ENCODE data around the gene LRRC8E.
"Not testable (repeated sequence)": the region's sequence is repeated elsewhere in the genome, so short reads cannot be mapped to it uniquely, and the experiment has no call there.

The LRRC8E gene

DNA sequence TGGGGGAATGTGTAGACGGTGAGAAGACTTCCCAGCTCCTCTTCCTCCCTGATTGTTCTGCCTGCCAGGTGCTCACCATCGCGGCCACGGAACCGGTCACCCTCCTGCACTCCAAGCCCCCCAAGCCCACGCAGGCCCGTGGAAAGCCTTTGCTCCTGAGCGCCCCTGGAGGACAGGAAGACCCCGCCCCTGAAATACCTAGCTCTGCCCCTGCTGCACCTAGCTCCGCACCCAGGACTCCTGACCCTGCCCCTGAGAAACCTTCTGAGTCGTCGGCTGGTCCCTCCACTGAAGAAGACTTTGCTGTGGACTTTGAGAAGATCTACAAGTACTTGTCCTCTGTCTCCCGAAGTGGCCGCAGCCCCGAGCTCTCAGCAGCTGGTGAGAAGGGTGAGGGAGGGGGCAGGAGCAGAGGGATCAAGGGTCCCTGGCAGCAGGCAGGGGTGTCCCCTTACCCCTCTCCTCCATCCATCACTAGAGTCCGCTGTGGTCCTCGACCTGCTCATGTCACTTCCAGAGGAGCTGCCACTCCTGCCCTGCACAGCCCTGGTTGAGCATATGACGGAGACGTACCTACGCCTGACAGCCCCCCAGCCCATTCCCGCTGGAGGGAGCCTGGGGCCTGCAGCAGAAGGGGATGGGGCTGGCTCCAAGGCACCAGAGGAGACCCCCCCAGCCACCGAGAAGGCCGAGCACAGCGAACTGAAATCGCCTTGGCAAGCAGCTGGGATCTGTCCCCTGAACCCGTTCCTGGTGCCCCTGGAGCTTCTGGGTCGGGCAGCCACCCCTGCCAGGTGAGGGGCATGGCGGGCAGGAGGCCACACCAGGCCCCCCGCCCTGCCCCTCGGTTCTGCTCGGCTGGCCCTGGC, 33.9 kb downstream of the LRRC8E start:
- no peak for DNase-seq

DNA sequence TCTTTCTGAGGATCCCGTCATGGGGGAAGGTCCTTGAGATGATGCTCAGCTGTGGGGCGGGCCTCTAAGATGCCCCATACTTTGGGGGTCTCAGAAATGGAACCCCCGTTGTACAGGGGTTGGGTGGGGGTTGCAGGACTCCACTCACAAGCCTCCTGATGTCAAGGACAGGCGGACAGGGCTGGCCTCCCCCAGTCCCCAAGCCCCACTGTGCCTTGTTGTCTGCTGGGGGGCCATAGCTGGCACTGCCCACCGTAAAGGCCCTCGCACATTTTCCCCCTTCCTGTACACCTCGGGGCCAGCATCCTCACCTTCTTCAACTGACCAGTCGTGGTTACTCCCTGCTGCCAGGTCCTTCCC, 34.5 kb downstream of the LRRC8E start:
- DNase-seq = no peak

DNA sequence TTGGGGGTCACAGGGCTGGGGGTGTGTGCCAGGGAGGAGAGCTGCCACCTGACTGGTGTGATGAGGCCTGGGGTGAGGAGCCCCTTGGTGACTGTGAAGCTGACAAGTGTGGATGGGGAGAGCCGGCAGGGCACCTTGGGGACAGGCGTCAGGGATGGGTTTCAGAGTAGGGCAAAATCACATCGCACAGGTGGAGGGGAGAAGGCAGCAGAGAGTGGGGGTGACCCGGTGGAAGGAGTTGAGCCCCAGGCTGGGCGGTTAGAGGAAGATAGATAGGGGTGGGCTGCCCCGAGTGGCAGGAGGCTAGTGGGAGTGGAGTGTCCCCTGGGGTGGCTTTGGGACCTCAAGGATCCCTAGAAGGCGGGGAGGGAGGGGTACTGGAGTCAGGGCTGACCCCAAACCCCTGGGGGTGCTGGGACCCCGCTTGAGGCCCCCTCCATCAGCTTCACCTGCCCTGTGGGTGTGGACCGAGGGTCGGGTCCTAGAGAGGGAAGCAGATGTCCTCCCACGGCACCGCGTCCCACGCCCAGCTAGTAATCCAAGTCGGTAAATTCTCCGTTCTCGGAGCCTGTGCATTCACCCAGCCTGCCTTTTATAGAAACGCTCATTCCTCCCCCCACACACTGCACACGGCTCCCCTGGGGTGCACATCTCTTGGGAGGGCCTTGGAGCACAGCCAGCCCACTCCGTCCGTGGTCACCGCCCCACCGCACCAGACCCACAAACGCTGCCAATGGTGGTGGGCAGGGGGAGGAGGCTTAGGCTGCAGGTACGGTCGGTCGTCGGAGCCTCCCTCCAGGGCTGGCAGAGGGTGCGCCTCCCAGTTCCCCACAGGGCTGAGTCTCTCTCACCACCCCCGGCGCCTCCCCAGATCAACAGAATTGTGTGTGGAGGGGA, 35.2 kb downstream of the LRRC8E start:
- DNase-seq = no peak

DNA sequence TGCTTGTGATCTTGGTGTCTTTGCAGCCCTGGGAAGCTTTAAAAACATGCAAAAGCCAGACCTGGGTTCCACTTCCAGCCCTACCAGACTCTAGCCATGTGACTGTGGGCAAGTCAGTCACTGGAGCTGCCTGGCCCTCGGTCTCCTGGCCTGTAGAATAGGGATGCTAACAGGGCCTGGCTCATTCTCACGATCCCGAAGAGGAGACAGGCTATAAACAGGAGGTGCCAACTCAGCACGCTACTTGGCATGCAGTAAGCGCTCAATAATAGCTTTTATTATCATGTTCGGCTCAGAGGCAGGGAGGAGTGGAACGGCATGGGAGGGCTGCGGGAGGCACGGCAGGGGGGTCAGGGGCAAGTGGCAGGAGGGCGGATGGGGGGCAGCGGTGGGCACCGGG, 35.9 kb downstream of the LRRC8E start:
- DNase-seq = no peak

DNA sequence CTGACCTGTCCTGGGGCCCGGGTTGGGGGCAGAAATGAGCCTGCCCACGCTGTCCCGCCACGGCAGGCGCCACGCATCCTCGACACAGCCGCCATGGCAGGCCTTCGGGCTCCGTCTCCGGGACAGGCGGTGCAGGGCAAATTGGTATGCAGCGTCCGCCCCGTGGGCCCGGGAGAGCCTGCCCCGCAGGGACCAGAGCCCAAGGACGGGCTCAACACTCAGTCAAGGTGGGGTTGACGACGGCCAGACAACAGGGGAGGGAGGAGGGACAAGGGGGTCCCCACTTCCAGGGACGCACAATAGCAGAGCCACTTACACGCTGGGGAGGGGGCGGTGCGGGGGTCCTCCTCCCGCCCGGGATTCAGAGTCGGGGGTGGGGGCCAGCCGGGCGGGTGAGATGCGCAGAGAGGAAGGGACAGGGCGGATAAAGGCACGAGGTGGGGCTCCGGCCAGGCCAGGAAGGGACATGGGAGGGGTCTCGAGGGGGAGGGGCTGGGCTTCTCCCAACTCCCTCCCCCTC, 36.4 kb downstream of the LRRC8E start:
- DNase-seq = no peak

DNA sequence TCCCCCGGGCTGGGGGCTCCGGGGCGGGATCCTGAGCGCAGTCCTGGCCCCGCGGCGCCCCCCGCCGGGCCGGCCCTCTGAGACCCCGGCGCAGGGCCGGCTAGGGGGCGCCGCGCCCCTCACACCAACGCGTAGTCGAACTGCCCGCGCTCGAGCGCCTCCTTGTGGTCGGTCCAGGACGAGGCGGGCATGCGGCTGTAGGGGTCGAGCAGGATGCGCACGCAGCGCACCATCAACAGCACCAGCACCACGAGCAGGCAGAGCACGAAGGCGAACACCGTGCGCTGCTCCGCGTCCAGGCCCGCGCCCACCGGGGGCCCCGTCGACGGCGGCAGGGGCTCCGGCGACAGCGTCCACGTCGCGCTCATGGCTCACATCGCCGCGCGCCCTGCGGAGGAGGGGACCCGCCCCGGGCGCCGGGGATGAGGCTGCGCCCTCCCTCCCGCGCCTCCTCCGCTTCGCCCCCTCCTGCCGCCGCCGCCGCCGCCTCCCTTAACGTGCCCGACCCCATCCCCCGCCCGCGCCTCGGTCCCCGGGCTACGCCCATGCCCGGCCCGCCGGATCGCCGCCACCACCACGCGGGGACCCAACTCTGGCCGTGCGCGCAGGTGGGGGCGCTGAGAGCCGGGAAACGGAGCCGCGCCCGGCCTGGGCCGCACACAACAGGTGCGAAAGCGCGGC, 37.0 kb downstream of the LRRC8E start:
- peak; percentile 97 for DNase-seq

DNA sequence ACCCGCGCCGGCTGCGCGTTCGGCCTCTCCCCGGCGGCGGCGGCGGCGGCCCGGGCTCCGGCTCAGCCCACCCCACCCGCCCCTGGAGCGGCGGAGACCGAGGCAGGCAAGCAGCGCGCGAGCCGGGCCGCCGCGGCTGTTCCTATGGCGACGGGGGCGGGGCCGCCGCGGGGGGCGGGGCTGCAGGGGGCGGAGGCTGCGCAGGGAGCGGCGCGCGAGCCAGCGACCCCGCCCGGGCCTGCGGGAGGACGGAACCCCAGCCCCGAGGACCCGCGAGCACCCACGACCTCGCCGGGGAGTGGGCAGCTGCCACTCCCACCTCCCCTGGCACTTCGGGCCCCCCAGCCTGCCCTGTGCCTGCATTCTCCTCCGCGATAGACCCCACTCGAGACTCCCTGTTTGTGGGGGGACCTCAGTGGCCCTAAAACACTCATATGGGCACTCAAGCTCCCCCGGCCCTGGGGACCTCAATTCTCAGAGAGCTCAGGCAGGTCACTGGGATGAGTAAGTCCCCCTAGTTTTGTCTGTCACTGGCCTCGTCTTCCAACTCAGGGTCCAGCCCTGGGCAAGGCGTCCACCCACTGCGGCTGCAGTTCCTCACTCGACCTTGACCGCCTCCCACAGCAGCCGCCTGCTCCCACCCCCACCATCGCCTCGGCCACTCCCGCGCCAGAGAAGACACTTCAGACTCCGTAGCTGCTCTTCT, 37.9 kb downstream of the LRRC8E start, which contains the start of gene CTXN1:
Gene CTXN1 (minus strand): TSS at position 115 of the 706 bp plus-strand sequence. CDS start 597 bp downstream, outside the sequence.
- DNase-seq = peak; percentile 88

DNA sequence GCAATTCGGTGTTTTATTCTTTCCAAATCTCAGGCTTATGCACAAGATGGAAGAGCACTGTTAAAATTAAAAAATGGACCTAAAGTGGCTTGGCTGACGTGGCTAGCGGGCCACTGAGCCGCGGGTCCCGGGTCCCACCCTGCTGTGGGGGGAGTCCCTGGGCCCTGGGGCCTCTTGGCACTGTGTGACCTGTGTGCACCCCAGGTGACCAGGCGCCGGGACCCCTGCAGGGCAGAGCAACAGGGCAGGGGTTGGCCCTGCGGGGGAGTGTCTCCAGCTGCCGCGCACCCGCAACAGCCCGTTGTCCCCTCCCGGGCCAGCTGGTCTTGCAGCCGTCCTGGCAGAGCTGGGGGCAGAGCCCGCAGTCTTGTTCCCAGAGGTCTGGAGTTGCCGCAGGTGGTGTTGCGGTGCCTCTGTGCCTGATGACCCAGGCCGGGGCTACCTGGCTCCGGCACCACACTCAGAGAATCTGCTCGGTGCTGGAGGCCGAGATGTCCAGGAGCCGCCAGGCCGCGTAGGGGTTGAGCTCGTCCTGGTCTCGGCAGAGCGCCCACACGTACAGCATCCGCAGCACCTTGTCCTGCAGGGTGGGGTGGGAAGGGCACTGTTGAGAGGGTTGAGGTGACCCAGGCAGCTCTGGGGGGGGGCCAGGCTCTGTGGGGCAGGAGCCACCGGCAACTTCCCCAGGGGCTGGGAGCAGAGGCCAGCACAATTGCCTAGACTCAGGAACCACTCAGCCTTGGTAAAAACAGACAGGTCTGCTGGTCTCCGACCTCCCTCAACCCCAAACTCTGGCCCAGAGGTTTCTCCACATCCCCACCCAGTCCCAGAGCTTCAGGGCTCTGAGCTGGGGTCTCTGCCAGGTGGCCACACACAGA, 38.7 kb downstream of the LRRC8E start:
- peak; percentile 9 for DNase-seq

DNA sequence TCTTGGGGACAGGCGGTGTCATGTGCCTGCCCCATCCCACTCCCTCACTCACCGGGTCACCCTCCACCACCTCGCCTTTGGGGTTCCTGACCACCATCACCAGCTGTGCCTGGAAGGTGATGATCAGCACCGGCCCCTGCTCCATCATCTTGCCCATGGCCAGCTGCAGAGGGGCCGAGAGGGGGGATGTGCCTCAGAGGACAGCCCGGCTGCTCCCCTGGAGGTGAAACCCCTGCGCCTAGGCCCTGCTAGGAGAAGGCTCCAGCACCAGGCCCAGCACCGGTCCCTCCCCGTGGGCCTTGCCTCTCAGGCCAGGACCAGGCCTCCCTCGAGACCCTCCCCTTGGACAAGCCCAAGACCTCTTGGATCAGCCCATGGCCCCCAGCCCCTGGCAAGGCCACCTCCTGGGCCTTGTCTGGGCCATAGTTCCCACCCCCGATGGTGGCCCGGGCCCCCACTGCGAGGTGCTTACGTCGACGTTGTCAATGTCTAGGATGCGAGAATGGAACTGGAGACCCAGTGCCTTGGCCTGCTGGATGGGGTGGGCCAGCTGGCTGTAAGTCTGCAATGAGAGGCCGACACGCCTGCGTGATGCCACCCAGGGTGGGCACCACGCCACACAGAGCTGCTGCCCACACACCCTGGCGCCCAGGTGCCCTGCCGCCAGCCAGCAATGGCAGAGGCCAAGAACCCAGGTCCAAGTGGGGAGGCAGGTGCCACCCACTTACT, 39.5 kb downstream of the LRRC8E start:
- no peak for DNase-seq

DNA sequence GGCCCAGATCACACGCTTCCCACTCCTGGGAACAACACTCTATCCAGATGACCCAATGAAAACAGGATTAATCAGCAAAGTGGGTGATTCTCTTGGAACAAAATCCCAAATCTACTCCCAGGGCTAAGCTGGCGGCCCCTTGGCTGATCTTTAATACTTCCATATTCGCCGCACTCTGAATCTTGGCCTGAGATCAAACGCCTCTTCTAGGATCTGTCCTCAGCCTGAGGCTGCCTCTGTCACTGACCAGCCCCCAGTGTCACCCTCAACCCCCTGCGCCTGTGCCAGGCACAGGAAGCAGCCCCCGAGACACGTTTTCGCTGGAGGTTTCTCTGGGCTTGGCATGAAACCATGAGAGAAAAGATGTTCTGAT, 40.0 kb downstream of the LRRC8E start:
- no peak for DNase-seq

DNA sequence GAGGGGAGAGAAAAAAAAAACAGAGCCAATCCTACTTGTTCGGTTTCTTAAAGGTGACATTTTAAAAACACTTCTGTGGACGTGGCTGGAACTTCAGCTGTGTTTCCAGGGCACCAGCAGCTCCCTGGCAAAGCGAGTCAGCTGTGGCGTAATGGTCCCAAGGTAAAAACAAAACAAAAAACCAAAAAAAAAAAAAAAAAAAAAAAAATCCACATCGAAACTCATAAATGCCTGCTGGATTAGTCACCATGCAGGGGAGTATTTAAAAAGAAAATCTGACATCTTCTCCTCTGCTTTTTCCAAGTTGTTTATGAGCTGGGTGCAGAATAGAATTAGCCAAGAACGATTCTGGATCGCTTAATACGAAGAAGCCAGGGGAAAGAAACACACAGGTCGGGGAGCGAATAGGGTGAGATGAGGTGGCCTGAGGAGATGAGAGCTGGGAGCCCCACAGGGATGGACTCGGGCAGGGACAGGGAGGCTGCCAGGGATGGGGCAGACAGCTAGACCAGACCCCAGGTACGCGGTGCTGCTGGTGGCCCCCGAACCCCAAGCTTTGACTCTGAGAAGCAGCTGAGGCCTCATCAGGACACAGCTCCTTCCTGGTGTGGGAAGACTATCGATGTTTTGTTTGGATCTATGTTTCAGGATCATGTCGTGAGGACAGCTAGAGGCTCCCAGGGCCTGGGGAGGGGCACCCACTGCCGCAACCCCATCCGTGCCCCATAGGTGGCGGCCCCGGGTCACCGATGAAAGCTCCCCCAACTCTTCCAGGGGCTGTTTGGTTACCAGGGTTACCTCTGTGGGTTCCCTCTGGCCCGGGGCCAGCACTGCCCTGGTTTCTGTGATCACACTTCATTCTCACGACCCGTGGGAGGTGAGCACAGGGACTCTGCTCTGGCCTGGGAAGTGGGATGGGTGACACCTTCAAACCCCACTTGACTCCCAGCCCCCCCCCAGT, 40.7 kb downstream of the LRRC8E start:
- peak; percentile 47 for DNase-seq

DNA sequence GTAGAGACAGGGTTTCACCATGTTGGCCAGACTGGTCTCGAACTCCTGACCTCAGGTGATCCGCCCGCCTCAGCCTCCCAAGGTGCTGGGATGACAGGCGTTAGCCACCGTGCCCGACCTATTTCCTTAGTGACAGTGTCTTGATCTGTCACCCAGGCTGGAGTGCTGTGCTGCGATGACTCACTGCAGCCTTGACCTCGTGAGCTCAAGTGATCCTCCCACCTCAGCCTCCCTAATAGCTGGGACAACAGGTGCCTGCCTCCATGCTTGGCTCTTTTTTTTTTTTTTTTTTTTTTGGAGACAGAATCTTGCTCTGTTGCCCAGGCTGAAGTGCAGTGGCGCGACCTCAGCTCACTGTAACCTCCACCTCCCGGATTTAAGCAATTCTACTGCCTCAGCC, 41.7 kb downstream of the LRRC8E start:
- not testable (repeated sequence) for DNase-seq

DNA sequence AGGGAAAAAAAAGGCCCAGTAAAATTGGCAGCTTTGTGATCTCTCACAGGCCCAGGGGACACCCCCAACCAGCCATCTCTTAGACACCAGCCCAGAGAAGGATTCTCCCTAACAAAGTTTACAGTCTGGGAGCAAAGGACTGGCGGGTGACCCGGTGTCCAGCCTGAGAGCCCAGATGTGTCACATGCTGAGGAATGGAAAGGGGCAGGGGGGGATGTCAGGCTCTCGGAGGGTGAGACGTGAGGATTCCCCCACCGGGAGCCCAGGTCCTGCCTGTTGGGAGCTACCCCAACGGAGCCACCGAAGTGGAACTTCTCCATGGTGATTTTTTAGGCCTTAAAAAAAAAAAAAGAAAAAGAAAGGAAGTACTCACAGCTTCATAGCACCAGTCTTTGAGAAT, 42.5 kb downstream of the LRRC8E start:
- no peak for DNase-seq

DNA sequence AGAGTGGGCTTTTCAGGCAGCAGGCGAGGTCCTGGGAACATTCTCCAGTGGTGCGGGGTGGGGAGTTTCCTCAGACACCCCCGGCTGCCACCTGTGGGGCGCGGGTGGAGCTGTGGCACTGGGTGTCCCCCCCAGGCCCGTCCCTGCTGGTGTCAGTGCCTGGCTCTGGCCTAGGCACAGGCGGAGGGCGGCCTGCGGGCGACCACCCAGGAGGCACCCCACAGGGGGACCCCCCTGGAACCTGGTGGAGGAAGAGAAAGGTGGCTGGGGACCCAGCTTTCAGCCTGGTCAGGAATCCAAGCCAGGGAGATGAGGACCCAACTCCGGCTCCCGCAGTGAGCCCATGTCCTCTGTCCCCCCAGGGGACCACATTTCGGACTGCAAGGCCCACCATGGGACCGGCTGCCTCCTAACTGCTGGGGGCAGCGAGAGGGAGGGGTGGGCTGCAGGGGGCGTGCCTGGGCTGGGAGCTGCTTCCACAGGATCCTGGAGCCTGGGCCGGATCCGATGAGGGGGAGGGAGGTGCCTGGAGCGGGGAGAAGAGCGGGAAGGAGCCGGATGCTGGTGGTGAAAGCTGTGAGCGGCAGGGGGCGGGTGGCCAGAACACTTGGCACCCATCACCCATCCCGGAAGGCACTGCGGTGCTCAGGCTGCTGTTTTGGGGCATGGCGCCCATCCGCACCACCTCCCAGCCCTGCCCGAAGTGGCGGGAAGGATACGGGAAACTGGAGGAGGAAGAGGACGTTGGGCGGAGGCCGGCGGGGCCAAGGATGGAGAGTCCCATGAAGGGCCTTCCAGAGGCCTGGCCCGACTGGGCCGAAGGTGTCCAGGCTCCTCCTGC, 43.1 kb downstream of the LRRC8E start:
- DNase-seq = no peak

DNA sequence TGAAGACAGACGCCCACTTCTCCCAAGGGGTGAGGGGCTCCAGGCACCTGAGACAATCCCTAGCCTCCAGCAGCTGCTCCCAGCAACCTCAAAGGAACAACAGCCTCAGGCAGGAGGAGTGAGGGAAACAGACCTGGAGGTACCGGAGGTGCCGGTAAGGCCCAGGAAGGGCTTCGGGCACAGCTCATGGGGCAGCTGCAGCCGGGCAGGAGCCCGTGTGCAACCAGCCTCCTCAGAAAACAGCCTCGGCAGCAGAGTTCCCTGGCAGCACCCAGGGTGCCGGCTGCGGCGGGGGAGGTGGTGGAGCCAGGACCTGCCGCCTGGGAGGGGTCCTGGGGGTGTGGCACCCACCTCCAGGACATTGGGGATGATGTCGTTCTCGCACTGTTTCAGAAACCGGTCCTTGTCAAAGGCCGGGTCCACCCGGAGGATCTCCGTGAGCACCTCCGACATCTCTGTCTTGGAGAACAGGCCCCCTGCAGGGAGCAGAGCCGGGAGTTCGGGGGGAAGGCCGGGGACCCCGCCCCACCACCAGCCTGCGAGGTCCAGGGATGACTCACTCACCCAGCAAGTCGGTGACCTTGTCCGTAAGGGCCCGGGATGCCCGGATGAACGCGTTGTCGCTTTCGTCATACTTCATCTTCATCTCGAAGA, 44.1 kb downstream of the LRRC8E start:
- DNase-seq = no peak

DNA sequence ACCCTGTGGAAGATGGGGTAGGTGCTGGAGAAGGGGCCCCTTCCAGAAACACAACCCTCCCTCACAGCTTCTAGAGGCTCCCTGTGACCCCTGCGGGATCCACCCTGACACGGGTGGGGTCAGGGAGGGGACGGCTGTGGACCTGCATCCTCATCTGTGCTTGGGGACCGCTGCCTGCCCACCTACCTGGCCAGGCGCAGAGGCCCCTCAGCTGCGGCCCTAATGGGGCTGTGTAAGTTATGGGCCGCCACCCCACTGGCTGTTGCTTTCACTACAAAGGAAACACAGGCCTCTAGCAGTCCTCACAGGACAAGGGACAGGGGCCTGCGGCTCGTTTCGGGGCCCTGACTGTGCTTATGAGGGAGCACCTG, 44.6 kb downstream of the LRRC8E start:
- no peak for DNase-seq

DNA sequence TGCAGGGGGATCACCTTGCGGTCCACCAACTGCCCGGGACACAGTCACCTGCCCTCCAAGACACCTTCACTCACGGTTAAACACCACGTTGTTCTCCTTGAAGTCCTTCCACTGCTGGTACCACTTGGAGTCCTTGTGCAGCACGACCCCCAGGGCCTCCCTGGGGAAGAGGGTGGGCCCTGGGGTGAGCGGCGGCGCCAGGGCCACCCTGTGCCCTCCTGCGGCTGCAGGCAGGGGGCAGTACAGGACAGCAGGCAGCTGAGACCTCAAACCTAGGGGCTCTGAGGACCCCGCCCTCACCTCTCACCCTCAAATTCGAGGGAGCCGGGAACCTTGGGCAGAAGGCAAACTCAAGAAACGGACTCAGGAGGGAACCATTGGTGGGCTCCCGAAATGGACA, 45.1 kb downstream of the LRRC8E start:
- no peak for DNase-seq

Measured in eye (tissue), 1 donor.